ENCODE results near the gene COPS7B. TPM values are rescaled to one million over a fixed set of nuclear protein-coding genes. Genes with fewer than 3 reads are reported as not detected.
"Not testable (repeated sequence)": the region's sequence is repeated elsewhere in the genome, so short reads cannot be mapped to it uniquely, and the experiment has no call there.

Gene COPS7B
- total RNA-seq, result 55.1 and 58.4 TPM in 2 replicates
- long read RNA-seq, transcript COPS7B-201 (7 exons, 2,544 nt), result major isoform, 49 of 64 reads
- long read RNA-seq, transcript COPS7B-207 (7 exons, 1,103 nt), result minor isoform, 7 of 64 reads
- long read RNA-seq, partial matches to known transcripts, result 3 of 64 reads
- long read RNA-seq, other reads (novel, unspliced or antisense), result 3 of 64 reads

GRCh38 chr2:231786177-231786916 is at the start of gene COPS7B:
Gene COPS7B (plus strand): TSS chr2:231786445. CDS start chr2:231788571, 2,126 bp downstream.
- H3K4me1 Mint-ChIP-seq (ENCODE audit: low read depth), result peaks cover 30% of the 10 kb centered on the region
- H3K9me3 Mint-ChIP-seq (ENCODE audit: low read depth), result no peaks in the 10 kb centered on the region
- DNase-seq (ENCODE audit: low spot score, unreplicated experiment), result peak; percentile 78
- H3K4me3 Mint-ChIP-seq (ENCODE audit: low read depth), result peak within 1 kb of the TSS; percentile 79
- peaks cover 5% of the 10 kb centered on the region for H3K36me3 Mint-ChIP-seq (ENCODE audit: insufficient read depth)
- no peaks in the 10 kb centered on the region for H3K27me3 Mint-ChIP-seq
- peak; percentile 51 for TF ChIP-seq CTCF (IDR thresholded peaks at IDR 0.05; ENCODE audit: unreplicated experiment)
- peak within 1 kb of the TSS; percentile 98 for H3K27ac Mint-ChIP-seq

- peaks cover 7% of the 10 kb centered on the region for H3K36me3 Mint-ChIP-seq (ENCODE audit: insufficient read depth)
- no peak for TF ChIP-seq CTCF (IDR thresholded peaks at IDR 0.05; ENCODE audit: unreplicated experiment)
- H3K27me3 Mint-ChIP-seq, result no peaks in the 10 kb centered on the region
- H3K27ac Mint-ChIP-seq, result no peak overlapping the region
- no peak for DNase-seq (ENCODE audit: low spot score, unreplicated experiment)
- H3K4me3 Mint-ChIP-seq (ENCODE audit: low read depth), result no peak overlapping the region
- no peaks in the 10 kb centered on the region for H3K4me1 Mint-ChIP-seq (ENCODE audit: low read depth)
- H3K9me3 Mint-ChIP-seq (ENCODE audit: low read depth), result no peaks in the 10 kb centered on the region
Observed at GRCh38 chr2:231737761-231738160, 48.5 kb upstream of the COPS7B start.

DNA sequence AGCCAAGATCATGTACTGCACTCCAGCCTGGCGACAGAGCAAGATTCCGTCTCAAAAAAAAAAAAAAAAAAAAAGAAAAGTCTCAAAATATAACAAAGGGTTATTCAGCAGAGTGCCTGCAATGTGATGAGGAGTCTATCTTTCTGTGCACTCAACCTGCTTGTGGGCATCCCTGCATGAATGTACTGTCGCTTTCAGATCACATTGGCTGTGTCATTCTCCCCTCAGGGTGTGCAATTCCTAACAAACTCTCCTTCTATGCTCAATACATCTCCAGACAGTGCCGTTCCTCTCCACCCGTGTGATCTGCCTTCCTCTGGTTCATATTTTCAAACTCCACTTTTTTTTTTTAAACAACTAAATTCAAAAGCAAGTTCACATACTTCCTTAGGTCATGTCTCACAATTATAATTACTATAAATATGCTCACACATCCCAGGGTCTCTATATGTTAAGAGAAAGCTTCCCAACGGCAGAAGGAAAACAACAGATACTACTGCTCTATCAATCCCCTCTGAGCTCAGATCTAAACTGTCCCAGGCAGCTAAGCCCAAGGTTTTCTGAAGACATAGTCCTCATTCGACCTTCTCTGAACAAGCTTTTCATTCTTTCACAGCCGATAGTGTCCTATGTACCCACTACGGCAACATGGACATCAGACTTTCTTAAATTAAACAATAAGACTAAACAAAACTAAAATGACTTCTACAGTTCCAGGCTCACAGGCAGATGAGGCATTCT is 42.7 kb upstream of the COPS7B start:
- no peak overlapping the region for H3K27ac Mint-ChIP-seq

GRCh38 chr2:231745303-231746038 is 40.8 kb upstream of the COPS7B start:
- DNase-seq (ENCODE audit: low spot score, unreplicated experiment), result no peak
- TF ChIP-seq CTCF (IDR thresholded peaks at IDR 0.05; ENCODE audit: unreplicated experiment), result no peak
- no peak overlapping the region for H3K4me3 Mint-ChIP-seq (ENCODE audit: low read depth)
- H3K9me3 Mint-ChIP-seq (ENCODE audit: low read depth), result no peaks in the 10 kb centered on the region
- H3K27me3 Mint-ChIP-seq, result no peaks in the 10 kb centered on the region
- no peak overlapping the region for H3K27ac Mint-ChIP-seq
- no peaks in the 10 kb centered on the region for H3K4me1 Mint-ChIP-seq (ENCODE audit: low read depth)
- no peaks in the 10 kb centered on the region for H3K36me3 Mint-ChIP-seq (ENCODE audit: insufficient read depth)

More for the DNA sequence above, 42.7 kb upstream of the COPS7B start:
- Mint-ChIP-seq H3K4me3 (ENCODE audit: low read depth) (no peak overlapping the region), H3K4me1 (ENCODE audit: low read depth) (no peaks in the 10 kb centered on the region), H3K36me3 (ENCODE audit: insufficient read depth) (peaks cover 1% of the 10 kb centered on the region), H3K9me3 (ENCODE audit: low read depth) (no peaks in the 10 kb centered on the region), H3K27me3 (no peaks in the 10 kb centered on the region)
- no peak for TF ChIP-seq CTCF (IDR thresholded peaks at IDR 0.05; ENCODE audit: unreplicated experiment)
- DNase-seq (ENCODE audit: low spot score, unreplicated experiment), result no peak

- not testable (repeated sequence) for H3K4me1 Mint-ChIP-seq (ENCODE audit: low read depth); H3K9me3 Mint-ChIP-seq (ENCODE audit: low read depth); H3K4me3 Mint-ChIP-seq (ENCODE audit: low read depth); H3K27ac Mint-ChIP-seq; H3K27me3 Mint-ChIP-seq; DNase-seq (ENCODE audit: low spot score, unreplicated experiment); H3K36me3 Mint-ChIP-seq (ENCODE audit: insufficient read depth)
Observed at GRCh38 chr2:231748153-231748896, 37.9 kb upstream of the COPS7B start.

DNA sequence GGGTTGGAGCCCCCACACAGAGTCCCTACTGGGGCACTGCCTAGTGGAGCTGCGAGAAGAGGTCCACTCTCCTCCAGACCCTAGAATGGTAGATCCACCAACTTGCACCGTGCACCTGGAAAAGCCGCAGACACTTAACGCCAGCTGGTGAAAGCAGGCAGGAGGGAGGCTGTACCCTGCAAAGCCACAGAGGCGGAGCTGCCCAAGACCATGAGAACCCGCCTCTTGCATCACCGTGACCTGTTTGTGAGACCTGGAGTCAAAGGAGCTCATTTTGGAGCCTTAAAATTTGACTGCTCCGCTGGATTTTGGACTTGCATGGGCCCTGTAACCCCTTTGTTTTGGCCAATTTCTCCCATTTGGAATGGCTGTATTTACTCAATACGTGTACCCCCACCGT is 37.2 kb upstream of the COPS7B start:
- not testable (repeated sequence) for H3K27ac Mint-ChIP-seq; H3K4me3 Mint-ChIP-seq (ENCODE audit: low read depth); H3K4me1 Mint-ChIP-seq (ENCODE audit: low read depth); H3K36me3 Mint-ChIP-seq (ENCODE audit: insufficient read depth); H3K27me3 Mint-ChIP-seq; H3K9me3 Mint-ChIP-seq (ENCODE audit: low read depth); DNase-seq (ENCODE audit: low spot score, unreplicated experiment)
